ENCODE measurements around the gene ADAMTS12.

Gene ADAMTS12

GRCh38 chr5:33800241-33800950 is 91.4 kb downstream of the ADAMTS12 start:
- DNase-seq: no peak

DNA sequence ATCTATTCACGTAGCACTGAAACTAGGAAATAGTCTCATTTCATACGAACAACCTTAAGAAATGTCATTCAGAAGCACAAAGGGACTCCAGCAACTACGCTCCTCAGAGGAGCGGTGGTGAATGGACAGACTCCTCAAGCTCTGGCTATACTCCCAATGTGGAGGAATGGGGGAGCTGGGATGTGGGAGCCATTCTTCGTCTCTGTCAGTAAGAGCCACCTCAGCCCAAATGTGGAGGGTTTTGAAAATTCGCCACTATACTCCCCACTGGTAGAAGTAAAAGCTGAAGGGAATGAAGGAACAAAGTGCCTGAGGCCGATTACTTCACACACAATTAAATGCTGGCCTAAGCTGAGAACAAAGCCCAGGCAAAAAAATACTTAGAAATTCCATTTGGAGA is 96.3 kb downstream of the ADAMTS12 start:
- DNase-seq: no peak

DNA sequence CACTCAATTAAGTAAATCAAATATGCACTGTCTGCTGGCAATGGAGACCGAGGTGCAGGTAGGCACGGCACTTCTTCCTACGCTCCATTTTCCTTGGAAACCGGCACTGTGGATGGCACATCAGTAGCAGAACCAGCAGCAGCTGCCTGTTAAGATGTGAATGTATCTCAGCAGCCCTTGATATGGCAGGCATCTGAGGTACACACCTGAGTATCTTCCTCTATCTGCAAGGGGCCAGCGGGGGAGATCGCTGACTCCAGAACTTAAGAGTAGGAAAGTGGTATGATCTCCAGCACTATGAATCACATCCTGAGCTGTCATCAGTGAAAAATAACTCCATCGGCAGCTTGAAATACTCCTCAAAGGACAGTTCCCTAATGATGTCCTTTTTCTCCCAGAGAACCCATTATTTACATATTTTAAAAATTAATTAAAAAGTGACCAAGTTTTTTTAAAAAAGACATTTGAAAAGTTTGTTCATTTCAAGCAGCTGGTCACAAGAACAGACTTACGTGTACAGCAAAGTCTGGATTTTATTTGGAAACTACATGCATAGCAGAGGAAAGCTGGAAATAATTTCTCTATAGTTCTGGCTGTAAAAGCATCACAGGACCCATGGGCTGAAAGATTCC is 97.1 kb downstream of the ADAMTS12 start:
- DNase-seq: no peak

GRCh38 chr5:33793836-33794549 is 97.8 kb downstream of the ADAMTS12 start:
- DNase-seq: no peak

- DNase-seq: no peak
Observed at GRCh38 chr5:33793276-33793675, 98.5 kb downstream of the ADAMTS12 start.

- DNase-seq: no peak
Observed at GRCh38 chr5:33792559-33792958, 99.2 kb downstream of the ADAMTS12 start.

GRCh38 chr5:33789567-33789957 is 102.2 kb downstream of the ADAMTS12 start:
- no peak for DNase-seq

GRCh38 chr5:33788922-33789566 is 102.7 kb downstream of the ADAMTS12 start:
- no peak for DNase-seq

DNA sequence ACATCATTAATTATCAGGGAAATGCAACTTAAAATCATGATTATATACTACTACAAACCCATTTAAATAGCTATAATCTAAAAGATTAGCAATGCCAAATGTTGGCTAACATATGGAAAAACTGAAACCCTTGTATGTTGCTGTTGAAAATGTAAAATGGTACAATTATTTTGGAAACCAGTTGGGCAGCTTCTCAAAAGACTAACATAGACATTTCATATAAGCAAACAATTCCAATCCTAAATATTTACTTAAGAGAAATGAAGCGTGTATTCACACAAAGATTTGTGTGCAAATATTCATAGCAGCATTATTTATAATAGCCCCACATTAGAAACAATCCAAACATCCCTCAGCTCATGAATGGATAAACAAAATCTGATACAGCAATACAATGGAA is 106.2 kb downstream of the ADAMTS12 start:
- no peak for DNase-seq

- no peak for DNase-seq
Observed at GRCh38 chr5:33781286-33781685, 110.5 kb downstream of the ADAMTS12 start.

GRCh38 chr5:33776151-33776660 is 115.6 kb downstream of the ADAMTS12 start:
- no peak for DNase-seq

DNA sequence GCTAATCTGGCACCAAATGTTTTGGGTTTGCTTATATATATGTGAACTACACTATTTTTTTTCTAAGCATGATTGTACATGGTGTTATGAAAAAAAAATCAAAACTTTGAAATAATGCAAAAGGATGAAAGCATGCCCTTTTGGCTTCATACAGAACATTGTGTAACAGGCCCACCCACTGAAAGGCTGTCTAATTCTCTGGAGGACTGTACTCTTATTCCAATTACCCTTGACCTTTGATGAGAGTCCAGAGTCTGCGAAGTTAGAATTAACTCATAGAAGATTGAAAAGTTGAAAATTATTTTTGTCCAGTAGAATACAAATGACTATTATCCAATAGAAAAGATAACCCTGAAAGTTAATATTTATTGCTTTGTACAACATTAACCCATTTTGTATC is 117.4 kb downstream of the ADAMTS12 start:
- no peak for DNase-seq

GRCh38 chr5:33772380-33772897 is 119.4 kb downstream of the ADAMTS12 start:
- no peak for DNase-seq

DNA sequence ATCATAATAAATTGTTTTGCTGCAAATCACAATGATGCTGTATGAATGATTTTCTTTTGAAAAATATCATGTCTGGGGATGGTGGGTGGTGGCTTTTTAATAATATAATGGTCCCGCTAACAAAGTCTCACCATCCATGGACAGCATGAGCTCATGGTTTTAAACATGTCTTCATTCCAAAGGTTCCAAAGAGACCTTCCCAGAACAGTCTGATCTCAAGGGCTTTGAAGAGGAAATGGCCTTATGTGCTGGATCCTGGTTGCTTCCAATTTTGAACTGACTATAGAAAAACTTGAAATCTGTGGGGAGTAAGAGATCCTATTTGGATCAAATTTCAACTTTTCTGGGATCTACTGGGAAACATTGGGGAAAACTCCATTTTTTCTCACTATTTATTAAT is 121.8 kb downstream of the ADAMTS12 start:
- DNase-seq: no peak

GRCh38 chr5:33769196-33769595 is 122.6 kb downstream of the ADAMTS12 start:
- no peak for DNase-seq

GRCh38 chr5:33766023-33766422 is 125.8 kb downstream of the ADAMTS12 start:
- DNase-seq: no peak

DNA sequence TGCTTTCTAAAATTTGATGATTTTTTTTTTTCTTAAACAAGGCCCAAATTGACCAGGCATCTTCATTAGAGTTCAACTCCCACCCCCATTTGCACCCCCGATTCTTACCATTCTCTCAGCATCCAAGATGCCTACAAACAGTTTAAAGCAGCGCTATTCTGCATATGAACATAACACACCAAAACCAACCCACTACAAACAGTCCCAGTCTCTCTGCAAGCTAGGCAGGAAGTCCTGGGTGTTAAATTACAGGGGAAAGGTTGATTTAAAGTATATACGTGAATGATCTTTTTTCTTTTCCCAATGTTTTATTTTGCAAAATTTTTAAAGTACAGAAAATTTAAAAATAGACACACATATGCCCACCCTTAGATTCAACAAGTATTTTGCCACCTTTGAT is 127.0 kb downstream of the ADAMTS12 start:
- DNase-seq: no peak

DNA sequence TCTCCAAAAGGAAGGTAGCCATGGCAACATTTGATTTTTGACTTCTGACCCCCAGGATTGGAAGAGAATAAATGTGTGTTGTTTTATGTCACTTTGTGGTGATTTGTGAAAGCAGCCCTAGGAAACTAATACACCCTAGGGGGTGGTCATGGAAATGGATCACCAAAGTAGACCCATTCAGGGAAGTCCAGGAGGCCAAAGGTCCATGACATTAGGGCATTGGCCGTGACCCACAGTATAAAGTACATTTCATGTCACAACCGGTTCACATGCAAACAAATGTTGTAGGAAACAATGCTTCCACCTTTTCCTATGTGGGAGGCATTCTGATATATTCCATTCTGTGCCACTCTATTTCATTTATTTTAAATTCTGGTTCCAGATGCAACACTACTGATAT is 128.4 kb downstream of the ADAMTS12 start:
- no peak for DNase-seq

GRCh38 chr5:33762859-33763258 is 128.9 kb downstream of the ADAMTS12 start:
- no peak for DNase-seq

DNA sequence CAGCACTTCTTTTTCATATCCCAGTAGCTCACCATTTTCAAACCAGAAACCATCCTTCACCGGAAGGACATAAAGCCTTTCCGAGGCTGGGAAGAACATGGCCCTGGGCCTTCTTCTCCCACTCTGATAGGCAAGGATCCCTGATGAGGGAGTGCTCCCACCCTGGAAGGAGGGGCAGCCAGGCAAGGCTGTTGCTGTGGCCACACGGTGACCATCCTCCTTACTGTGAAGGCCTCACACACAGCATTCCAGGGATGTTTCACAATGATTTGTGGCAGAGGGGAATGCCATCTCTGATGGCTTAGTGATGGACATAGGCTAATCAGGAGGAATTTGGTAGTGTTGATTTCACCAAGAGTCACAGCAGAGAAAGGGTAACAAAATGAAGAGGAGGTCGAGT is 130.7 kb downstream of the ADAMTS12 start:
- no peak for DNase-seq

- no peak for DNase-seq
Observed at GRCh38 chr5:33758737-33759136, 133.1 kb downstream of the ADAMTS12 start.

- DNase-seq: no peak
Observed at GRCh38 chr5:33756491-33756890, 135.3 kb downstream of the ADAMTS12 start.

- DNase-seq: no peak
Observed at GRCh38 chr5:33755231-33755630, 136.6 kb downstream of the ADAMTS12 start.
